HUES64 (cell line): ENCODE results near the gene GLT6D1.

Experiments
- H3K27ac ChIP-seq: 2 replicates; pipeline ENCODE4 v1.7.0; 2013; ENCODE audit warnings: low read depth, low read length, inconsistent platforms
- H3K27me3 ChIP-seq: 2 replicates; pipeline ENCODE4 v1.6.1; 2013; ENCODE audit warnings: mild to moderate bottlenecking, low read length; ENCODE audit not compliant: insufficient read depth
- H3K36me3 ChIP-seq: 2 replicates; pipeline ENCODE4 v1.6.1; 2013; ENCODE audit warnings: mild to moderate bottlenecking, low read length; ENCODE audit not compliant: insufficient read depth
- H3K4me1 ChIP-seq: 2 replicates; pipeline ENCODE4 v1.6.1; 2013; ENCODE audit warnings: mild to moderate bottlenecking, low read length, moderate library complexity; ENCODE audit not compliant: insufficient read depth
- H3K4me3 ChIP-seq: 2 replicates; pipeline ENCODE4 v1.5.1; 2013; ENCODE audit warnings: mild to moderate bottlenecking, low read length, moderate library complexity
- H3K9ac ChIP-seq: 2 replicates; pipeline ENCODE4 v1.6.1; 2013; ENCODE audit warnings: mild to moderate bottlenecking, low read depth, low read length
- H3K9me3 ChIP-seq: 2 replicates; pipeline ENCODE4 v1.6.1; 2013; ENCODE audit warnings: low read depth, low read length; ENCODE audit not compliant: insufficient read depth
- WGBS: fragments of 150-250, 120-280 bp; methylation state at CpG from one replicate; pipeline ENCODE4 v1.1.7; 2013; ENCODE audit warnings: missing lambda C conversion rate; 5-methylcytosine and 5-hydroxymethylcytosine counted together

Gene GLT6D1

DNA sequence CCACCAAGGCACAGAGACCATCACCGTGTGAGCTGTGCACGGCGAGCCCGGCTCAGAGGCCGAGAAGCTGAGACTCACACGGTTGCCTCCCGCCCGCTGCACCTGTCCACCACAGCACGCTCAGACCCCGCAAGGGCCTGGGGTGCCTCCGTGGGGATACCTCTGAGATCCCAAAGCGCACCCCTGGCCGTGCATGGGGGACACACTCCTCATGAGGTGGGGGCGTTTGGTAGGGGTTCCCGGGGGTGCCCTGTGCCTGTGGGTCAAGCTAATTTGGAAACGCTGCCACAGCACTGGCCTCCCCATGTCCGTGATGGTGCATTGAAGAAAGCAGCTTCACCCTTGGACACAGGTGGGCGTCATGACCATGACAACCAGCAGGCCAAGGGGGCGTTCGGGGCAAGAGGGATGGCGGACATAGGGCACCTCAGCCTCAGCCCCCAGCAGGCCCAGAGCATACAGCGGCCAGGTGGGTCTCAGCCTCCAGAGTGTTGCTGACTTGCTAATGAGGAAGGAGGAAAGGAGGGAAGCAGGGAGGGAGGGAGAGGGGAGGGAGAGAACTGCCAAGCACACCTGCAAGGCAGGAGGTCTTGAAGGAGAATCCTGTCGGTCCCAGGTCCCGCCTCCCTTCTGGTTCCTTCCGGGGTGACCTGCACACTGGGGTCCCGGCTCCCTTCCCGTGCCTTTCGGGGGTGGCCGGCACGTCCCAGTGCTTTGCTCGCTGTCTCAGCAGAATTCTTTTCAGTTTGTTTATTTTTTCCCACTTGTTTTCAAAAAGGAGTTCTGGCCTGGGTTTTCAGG, 34.7 kb downstream of the GLT6D1 start:
- H3K36me3 ChIP-seq, result no peaks in the 10 kb centered on the region
- no peak overlapping the region for H3K9ac ChIP-seq
- no peaks in the 10 kb centered on the region for H3K27me3 ChIP-seq
- WGBS, result 87% methylated on average over 31 of the region's 31 CpGs
- no peaks in the 10 kb centered on the region for H3K9me3 ChIP-seq
- H3K4me3 ChIP-seq, result no peak overlapping the region
- no peak overlapping the region for H3K27ac ChIP-seq
- H3K4me1 ChIP-seq, result no peaks in the 10 kb centered on the region

DNA sequence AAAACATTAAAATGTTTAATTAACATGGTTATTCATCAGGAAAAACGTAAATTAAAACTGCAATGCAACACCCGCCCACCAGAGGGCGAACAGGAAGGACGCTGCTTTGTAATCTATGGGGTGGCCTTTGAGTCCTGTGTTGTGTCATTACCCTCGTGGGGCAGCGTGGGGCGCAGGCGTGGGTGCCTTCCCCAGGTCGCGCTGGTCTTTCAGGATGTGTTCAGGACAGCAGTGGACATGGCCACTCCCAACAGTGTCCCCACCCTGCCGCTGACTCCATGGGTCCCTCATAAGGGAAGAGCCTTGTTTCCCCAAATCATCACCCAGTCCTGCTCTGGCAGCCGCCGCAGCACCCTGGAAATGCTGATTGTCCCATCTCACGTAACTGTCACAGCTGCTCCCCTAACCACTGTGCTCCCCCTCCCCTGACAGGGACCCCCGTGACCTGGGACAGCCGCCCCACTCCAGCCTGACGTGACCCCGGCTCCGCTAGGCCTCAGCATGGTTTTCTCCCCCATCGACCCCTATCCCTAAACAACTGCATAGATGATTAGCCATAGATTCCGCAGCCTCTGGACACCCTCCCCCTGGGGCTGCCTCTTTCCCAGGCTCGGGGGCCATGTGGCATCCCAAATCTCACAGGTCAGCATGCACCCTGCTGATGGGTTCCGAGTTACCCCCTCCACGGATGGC, 36.4 kb downstream of the GLT6D1 start:
- H3K4me1 ChIP-seq, result no peaks in the 10 kb centered on the region
- H3K4me3 ChIP-seq, result no peak overlapping the region
- H3K27me3 ChIP-seq, result no peaks in the 10 kb centered on the region
- H3K36me3 ChIP-seq, result no peaks in the 10 kb centered on the region
- H3K27ac ChIP-seq, result no peak overlapping the region
- H3K9ac ChIP-seq, result no peak overlapping the region
- 66% methylated on average over 24 of the region's 24 CpGs for WGBS
- H3K9me3 ChIP-seq, result no peaks in the 10 kb centered on the region

DNA sequence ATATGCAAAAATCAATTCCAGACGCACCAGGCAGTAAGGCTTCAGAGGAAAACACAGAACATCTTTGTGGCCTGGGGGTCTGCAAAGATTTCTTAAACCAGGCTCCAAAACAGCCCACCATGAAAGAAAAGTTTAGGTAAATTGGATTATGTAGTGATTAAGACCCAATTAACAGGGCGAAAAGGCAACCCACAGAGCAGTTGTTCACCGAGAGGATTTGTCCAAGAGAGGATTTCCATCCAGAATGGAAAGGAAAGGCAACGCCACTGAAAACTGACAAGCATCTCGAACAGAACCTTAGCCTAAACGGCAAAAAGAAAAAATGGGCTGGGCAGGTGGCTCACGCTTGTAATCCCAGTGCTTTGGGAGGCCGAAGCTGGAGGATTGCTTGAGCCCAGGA, 37.4 kb downstream of the GLT6D1 start:
- H3K27me3 ChIP-seq, result no peaks in the 10 kb centered on the region
- no peaks in the 10 kb centered on the region for H3K36me3 ChIP-seq
- H3K4me1 ChIP-seq, result no peaks in the 10 kb centered on the region
- no peak overlapping the region for H3K9ac ChIP-seq
- no peak overlapping the region for H3K4me3 ChIP-seq
- WGBS, result 97% methylated on average over 8 of the region's 8 CpGs
- H3K27ac ChIP-seq, result no peak overlapping the region
- H3K9me3 ChIP-seq, result no peaks in the 10 kb centered on the region

DNA sequence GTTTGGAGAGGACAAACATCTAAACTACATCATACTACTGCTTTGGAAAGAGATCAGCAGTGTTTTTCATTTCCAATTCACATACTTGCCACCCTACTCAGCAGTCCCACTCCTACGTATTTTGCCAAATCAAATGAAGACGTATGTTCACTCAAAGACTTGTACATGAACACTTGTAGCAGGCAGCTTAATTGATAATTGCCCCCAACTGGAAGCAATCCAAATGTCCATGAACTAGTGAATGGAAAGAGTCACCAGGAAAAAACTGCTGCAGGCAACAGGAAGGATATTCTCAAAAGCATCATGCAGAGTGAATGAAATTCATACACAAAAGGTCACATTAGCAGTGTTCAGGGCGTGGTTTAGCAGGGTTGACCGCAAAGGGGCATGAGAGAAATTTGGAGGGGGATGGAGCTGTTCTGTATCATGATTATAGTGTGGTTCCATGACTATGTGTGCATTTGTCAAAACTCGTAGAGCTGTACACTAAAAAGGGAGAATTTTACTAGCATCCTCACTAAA, 39.0 kb downstream of the GLT6D1 start:
- 81% methylated on average over 5 of the region's 5 CpGs for WGBS
- Histone ChIP-seq H3K4me1 (no peaks in the 10 kb centered on the region), H3K27me3 (no peaks in the 10 kb centered on the region), H3K9me3 (peaks cover 4% of the 10 kb centered on the region; the same call in 1 of the 2 replicates), H3K4me3 (no peak overlapping the region), H3K27ac (no peak overlapping the region), H3K36me3 (no peaks in the 10 kb centered on the region), H3K9ac (no peak overlapping the region)

DNA sequence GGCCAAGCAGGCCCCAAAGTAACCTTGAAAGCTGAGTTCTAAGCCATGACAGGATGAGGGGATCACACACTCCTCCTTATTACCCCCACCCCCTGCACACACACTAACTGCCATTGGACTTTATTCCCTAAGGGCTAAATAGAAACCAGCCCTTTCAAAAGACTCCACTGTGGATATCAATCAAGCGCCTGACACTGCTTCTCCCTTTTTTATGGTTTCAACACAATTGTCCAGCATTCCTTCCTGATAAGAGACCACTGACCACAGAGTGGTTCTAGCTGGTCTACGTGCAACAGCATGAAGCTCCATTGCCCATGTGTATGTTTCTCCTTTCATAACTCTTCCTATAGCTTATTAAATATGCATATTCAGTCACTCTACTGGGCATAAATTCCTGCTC, 43.1 kb downstream of the GLT6D1 start:
- Histone ChIP-seq H3K9me3 (peaks cover 15% of the 10 kb centered on the region; the same call in 1 of the 2 replicates), H3K4me1 (no peaks in the 10 kb centered on the region), H3K9ac (no peak overlapping the region), H3K4me3 (no peak overlapping the region), H3K36me3 (no peaks in the 10 kb centered on the region), H3K27me3 (no peaks in the 10 kb centered on the region), H3K27ac (no peak overlapping the region)
- WGBS, result 86% methylated on average over 2 of the region's 2 CpGs

DNA sequence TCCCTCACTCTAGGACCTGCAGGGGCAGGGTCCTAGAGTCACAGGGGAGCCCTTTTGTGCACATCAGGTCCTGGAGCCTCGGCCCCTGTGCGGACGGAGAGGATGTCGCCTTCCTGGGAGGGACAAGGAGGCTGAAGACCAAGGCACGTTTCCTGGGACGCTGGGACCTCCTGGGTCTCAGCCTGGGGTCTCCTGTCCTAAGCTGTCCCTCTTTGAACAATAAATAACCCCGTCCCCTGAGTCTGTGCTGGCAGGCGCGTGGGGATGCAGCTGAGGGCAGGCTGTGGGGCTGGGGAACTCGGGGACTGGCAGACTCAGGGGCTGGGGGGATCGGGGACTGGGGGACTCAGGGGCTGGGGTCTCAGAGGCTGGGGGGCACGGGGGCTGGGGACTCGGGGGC, 46.7 kb downstream of the GLT6D1 start:
- peaks cover 15% of the 10 kb centered on the region; the same call in 1 of the 2 replicates for H3K9me3 ChIP-seq
- H3K4me3 ChIP-seq, result no peak overlapping the region
- WGBS, result 96% methylated on average over 10 of the region's 13 CpGs
- H3K27me3 ChIP-seq, result no peaks in the 10 kb centered on the region
- no peak overlapping the region for H3K27ac ChIP-seq
- no peak overlapping the region for H3K9ac ChIP-seq
- no peaks in the 10 kb centered on the region for H3K4me1 ChIP-seq
- no peaks in the 10 kb centered on the region for H3K36me3 ChIP-seq

DNA sequence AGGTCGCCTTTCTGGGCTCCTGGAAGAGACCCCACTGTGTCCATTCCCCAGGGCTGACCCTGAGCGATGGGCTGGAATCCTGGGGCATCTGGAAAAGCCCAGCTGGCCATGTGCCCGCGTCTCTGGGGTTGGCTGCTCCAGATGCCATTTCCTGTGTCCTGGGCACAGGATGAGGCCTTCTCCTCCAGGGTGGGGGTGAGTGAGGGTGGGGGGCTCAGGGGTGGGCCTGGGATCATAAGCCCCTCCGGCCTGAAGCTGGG, 47.1 kb downstream of the GLT6D1 start:
- WGBS, result 89% methylated on average over 5 of the region's 5 CpGs
- Histone ChIP-seq H3K9me3 (peaks cover 15% of the 10 kb centered on the region; the same call in 1 of the 2 replicates), H3K4me1 (no peaks in the 10 kb centered on the region), H3K27ac (no peak overlapping the region), H3K27me3 (no peaks in the 10 kb centered on the region), H3K36me3 (no peaks in the 10 kb centered on the region), H3K4me3 (no peak overlapping the region), H3K9ac (no peak overlapping the region)

DNA sequence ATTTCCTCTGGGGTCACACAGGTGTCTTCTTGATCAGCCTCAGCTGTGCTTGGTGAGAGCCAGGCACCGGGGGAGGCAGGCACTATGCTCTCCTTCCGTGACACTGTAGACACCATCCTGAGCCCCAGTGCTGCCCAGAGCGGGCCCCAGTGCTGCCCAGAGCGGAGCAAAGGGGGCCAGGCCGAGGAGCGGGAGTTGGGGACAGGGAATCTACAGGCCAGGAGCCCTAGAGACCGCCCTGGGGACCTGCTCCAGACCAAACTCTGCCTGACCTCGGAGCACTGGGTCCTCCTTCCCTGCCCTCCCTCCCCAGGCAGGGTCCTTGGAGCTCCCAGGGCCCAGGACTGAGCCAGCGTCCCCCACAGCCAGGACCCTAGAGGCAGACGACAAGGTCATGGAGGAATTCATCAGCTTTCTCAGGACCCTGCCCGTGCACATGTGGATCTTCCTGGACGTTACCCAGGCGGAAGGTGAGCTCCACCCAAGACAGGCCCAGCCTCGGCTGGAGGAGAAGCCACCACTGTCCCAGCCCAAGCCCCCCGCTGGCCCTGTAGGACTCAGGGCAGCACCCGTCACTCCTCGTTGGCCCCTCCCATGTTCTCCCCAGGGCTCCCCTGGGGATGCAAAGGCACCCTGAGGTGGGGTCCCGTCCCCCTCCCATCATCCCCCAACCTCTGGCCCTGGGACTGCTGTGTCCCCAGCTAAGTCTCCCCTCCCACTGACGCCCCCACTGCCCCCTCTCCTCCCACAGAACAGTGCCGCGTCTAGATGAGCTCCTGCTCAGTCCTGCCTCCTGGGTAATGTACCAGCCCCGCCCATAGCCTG, 47.6 kb downstream of the GLT6D1 start:
- 91% methylated on average over 22 of the region's 22 CpGs for WGBS
- Histone ChIP-seq H3K27me3 (no peaks in the 10 kb centered on the region), H3K4me3 (no peak overlapping the region), H3K4me1 (no peaks in the 10 kb centered on the region), H3K9me3 (peaks cover 15% of the 10 kb centered on the region; the same call in 1 of the 2 replicates), H3K9ac (no peak overlapping the region), H3K27ac (no peak overlapping the region), H3K36me3 (no peaks in the 10 kb centered on the region)

DNA sequence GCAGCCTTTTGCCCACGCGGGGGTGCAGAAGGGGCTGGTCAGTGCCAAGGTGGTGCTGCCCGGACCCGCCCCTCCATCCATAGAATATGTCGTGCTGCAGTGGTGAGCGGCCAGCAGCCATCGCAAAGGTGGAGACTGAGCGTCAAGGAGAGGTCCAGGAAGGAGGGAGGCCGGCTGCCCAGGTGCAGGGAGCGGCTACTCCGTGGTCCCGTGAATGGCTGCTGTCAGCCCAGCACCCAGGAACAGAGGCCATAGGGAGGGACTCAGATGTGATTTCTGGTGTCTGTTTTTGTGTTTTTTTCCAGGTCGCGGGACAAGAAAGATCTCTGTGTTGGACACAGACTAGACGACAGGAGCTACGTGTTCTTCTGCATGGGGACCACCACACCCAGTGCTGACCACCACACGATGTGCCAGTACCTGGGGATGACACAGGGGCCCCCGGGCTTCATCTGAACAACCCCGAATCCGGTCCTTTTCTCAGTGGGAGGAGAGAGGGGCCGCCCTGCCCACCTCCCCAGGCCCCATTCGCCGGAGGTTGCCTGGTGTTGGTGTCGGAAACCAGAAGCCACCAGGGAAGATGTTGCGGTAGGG, 48.8 kb downstream of the GLT6D1 start:
- Histone ChIP-seq H3K36me3 (no peaks in the 10 kb centered on the region), H3K4me3 (no peak overlapping the region), H3K27me3 (no peaks in the 10 kb centered on the region), H3K9ac (no peak overlapping the region), H3K27ac (no peak overlapping the region), H3K4me1 (no peaks in the 10 kb centered on the region), H3K9me3 (peaks cover 12% of the 10 kb centered on the region; the same call in 1 of the 2 replicates)
- 86% methylated on average over 25 of the region's 25 CpGs for WGBS

DNA sequence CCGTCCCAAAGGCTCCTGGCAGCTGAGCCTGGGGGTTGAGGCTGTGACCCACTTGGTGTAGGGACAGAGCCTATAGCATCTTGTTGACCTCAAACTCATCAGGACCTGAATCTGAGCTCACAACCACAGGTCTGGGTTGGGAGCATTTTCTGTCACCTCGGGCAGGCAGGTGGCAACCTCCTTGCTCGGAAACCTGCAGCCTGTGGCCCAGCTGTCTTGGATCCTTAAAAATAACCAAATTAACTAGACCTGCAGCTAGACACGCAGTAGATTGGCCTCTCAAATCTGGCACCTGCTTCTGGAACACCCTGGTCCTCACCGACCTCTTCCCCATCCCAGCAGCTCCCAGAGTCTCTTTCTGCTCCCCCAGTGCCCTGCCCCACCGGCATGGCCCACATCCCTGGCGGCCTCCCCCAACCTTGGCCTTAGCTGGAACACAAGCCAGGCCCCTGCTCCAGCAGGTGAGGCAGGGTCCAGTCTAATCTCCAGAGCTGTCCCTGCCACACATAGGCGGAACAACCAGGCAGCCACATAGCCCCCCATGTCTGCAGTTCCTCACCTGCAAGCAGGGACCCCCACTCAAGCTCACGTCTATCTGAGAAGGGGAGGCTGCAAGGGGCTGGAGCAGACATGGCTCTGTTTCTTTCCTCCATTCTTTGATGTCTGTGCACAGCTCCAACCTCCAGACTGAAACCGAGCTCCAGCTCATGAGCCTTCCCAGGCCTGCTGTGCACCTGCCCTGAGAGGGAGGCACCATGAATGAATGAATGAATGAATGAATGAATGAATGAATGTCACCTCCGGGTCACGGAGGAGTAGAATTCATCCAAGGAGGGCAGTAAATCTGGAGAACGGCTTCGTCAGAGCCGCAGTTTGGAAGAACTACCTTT, 49.5 kb downstream of the GLT6D1 start:
- Histone ChIP-seq H3K9ac (no peak overlapping the region), H3K9me3 (peaks cover 7% of the 10 kb centered on the region; the same call in 1 of the 2 replicates), H3K4me3 (no peak overlapping the region), H3K4me1 (no peaks in the 10 kb centered on the region), H3K27ac (no peak overlapping the region), H3K27me3 (no peaks in the 10 kb centered on the region), H3K36me3 (no peaks in the 10 kb centered on the region)
- WGBS, result 84% methylated on average over 15 of the region's 15 CpGs
